HCT116 (cell line): ENCODE results near the gene CD68. TPM values are rescaled to one million over a fixed set of nuclear protein-coding genes. Genes with fewer than 3 reads are reported as not detected.

Source experiments
- ATAC-seq: fragments of 200-7000 bp; cut with Tn5 transposase; 2 replicates; pipeline ENCODE4 v1.9.1; 2020; ENCODE audit warnings: mild to moderate bottlenecking, moderate library complexity
- BruUV-seq: library from RNA; stranded (reverse); fragments of 400-500 nt; replicated peaks from 2 replicates; lab custom pipeline; 2021; lab: Mats Ljungman, UMichigan
- CTCF ChIA-PET: fragments of 300-600 bp; sonication (Branson Sonifier 250); formaldehyde crosslinking; loops from one replicate; lab custom pipeline; 2021; ENCODE audit warnings: antibody characterized with exemption; lab: Charles Lee
- POLR2A ChIA-PET: fragments of 300-600, 350-600 bp; sonication (Branson Sonifier 250); formaldehyde crosslinking; loops from one replicate; lab custom pipeline; 2021; ENCODE audit warnings: antibody characterized with exemption; lab: Charles Lee
- RAD21 ChIA-PET, 2 experiments: fragments of 300-600 bp; sonication (Branson Sonifier 250); formaldehyde crosslinking; loops; one replicate each; lab custom pipeline; 2023; ENCODE audit warnings: low total read pairs in 2 of 2; ENCODE audit not compliant: uncharacterized antibody in 2 of 2, unreplicated experiment in 2 of 2, low non-redundant PET in 1 of 2; lab: Charles Lee
- DNase-seq: peaks from one replicate; pipeline ENCODE4 v3.0.0-alpha.2; 2010; ENCODE audit warnings: low read depth, low spot score
- H2AFZ ChIP-seq: fragments of 200-600 bp; shearing (Covaris generic), sonication (generic); 2 replicates; pipeline ENCODE4 v1.6.1; 2017; ENCODE audit warnings: low read depth, mixed run types, mixed read lengths, antibody characterized with exemption, low read length; ENCODE audit not compliant: poor library complexity, severe bottlenecking
- H3K27ac ChIP-seq: 2 replicates; pipeline ENCODE4 v1.5.1; 2012; ENCODE audit warnings: low read depth, low read length
- H3K27me3 ChIP-seq: fragments of 200-600 bp; sonication (generic); 2 replicates; pipeline ENCODE4 v1.6.1; 2016; ENCODE audit warnings: mixed run types, low read length, mixed read lengths; ENCODE audit not compliant: insufficient read depth
- H3K36me3 ChIP-seq, 2 experiments: fragments of 200-500 bp in 1 of 2; fragments of 200-600 bp in 1 of 2; sonication (Bioruptor generic) in 1 of 2; sonication (generic) in 1 of 2; 2 replicates each; pipeline versions ENCODE4 v1.5.1 to v1.6.1; 2014 to 2016; ENCODE audit warnings: low read length in 2 of 2, inconsistent platforms in 1 of 2, mixed read lengths in 1 of 2, mixed run types in 1 of 2; ENCODE audit not compliant: insufficient read depth in 2 of 2, control insufficient read depth in 1 of 2
- H3K4me1 ChIP-seq, 2 experiments: fragments of 200-600 bp in 1 of 2; sonication (generic) in 1 of 2; 2 replicates each; pipeline versions ENCODE4 v1.5.1 to v1.6.1; 2012 to 2017; ENCODE audit warnings: low read length in 2 of 2, inconsistent platforms in 1 of 2, mild to moderate bottlenecking in 1 of 2, mixed read lengths in 1 of 2, mixed run types in 1 of 2, moderate library complexity in 1 of 2; ENCODE audit not compliant: insufficient read depth in 2 of 2, control insufficient read depth in 1 of 2
- H3K4me2 ChIP-seq: fragments of 200-600 bp; sonication (generic); 2 replicates; pipeline ENCODE4 v1.6.1; 2017; ENCODE audit warnings: mixed run types, low read length, mixed read lengths
- H3K4me3 ChIP-seq, 2 experiments: fragments of 200-600 bp in 1 of 2; sonication (generic) in 1 of 2; replicated peaks in 1 of 2; 2 replicates each; pipeline ENCODE4 v1.5.1; 2011 to 2016; ENCODE audit warnings: low read length in 2 of 2, control low read depth in 1 of 2, low read depth in 1 of 2, mild to moderate bottlenecking in 1 of 2, mixed read lengths in 1 of 2, mixed run types in 1 of 2
- H3K79me2 ChIP-seq: fragments of 200-600 bp; sonication (generic); 2 replicates; pipeline ENCODE4 v1.6.1; 2017; ENCODE audit warnings: mild to moderate bottlenecking, mixed run types, low read length, moderate library complexity, mixed read lengths; ENCODE audit not compliant: insufficient read depth
- H3K9ac ChIP-seq: fragments of 200-600 bp; sonication (generic); 2 replicates; pipeline ENCODE4 v1.6.1; 2016; ENCODE audit warnings: low read length, mixed read lengths
- H3K9me2 ChIP-seq: fragments of 200-600 bp; sonication (generic), shearing (Covaris generic); 2 replicates; pipeline ENCODE4 v1.6.1; 2017; ENCODE audit warnings: mixed run types, mild to moderate bottlenecking, moderate library complexity; ENCODE audit not compliant: insufficient read depth
- H3K9me3 ChIP-seq, 2 experiments: fragments of 200-500 bp in 1 of 2; fragments of 200-600 bp in 1 of 2; sonication (Bioruptor generic) in 1 of 2; sonication (generic) in 1 of 2; 2 replicates each; pipeline ENCODE4 v1.6.1; 2014 to 2017; ENCODE audit warnings: low read length in 2 of 2, mixed read lengths in 2 of 2, inconsistent platforms in 1 of 2, low read depth in 1 of 2, mild to moderate bottlenecking in 1 of 2, mixed run types in 1 of 2, moderate library complexity in 1 of 2; ENCODE audit not compliant: control insufficient read depth in 1 of 2, insufficient read depth in 1 of 2
- H4K20me1 ChIP-seq: fragments of 200-600 bp; sonication (generic), shearing (Covaris generic); 2 replicates; pipeline ENCODE4 v1.6.1; 2017; ENCODE audit warnings: mixed run types, mild to moderate bottlenecking, moderate library complexity; ENCODE audit not compliant: insufficient read depth
- CBX3 ChIP-seq: IDR thresholded peaks from 2 replicates; pipeline ENCODE4 v1.6.1; 2012; ENCODE audit warnings: low read depth
- CEBPB ChIP-seq: IDR thresholded peaks from 2 replicates; pipeline ENCODE4 v1.6.1; 2012; ENCODE audit warnings: low read depth
- CTCF ChIP-seq, 3 experiments: fragments of 200-600 bp in 1 of 3; sonication (generic) in 1 of 3; IDR thresholded peaks in 2 of 3; conservative IDR thresholded peaks in 1 of 3; 2 replicates each; pipeline ENCODE4 v1.5.1; 2012 to 2017; ENCODE audit warnings: low read depth in 2 of 3, low read length in 2 of 3, antibody characterized with exemption in 1 of 3, borderline replicate concordance in 1 of 3, control low read depth in 1 of 3, mild to moderate bottlenecking in 1 of 3, mixed read lengths in 1 of 3, mixed run types in 1 of 3, moderate library complexity in 1 of 3; ENCODE audit not compliant: insufficient read depth in 1 of 3
- ELF1 ChIP-seq: IDR thresholded peaks from 2 replicates; pipeline ENCODE4 v1.6.1; 2012; ENCODE audit warnings: low read depth, borderline replicate concordance
- EZH2phosphoT487 ChIP-seq: fragments of 200-600 bp; IDR thresholded peaks from 2 replicates; pipeline ENCODE4 v1.6.1; 2018; ENCODE audit warnings: antibody characterized with exemption, borderline replicate concordance
- FOSL1 ChIP-seq: IDR thresholded peaks from 2 replicates; pipeline ENCODE4 v1.6.1; 2012; ENCODE audit warnings: low read depth
- MAX ChIP-seq: IDR thresholded peaks from 2 replicates; pipeline ENCODE4 v1.6.1; 2012
- POLR2AphosphoS5 ChIP-seq: IDR thresholded peaks from 2 replicates; pipeline ENCODE4 v1.6.1; 2011; ENCODE audit warnings: mild to moderate bottlenecking, low read depth, low read length, moderate library complexity
- RAD21 ChIP-seq: IDR thresholded peaks from 2 replicates; pipeline ENCODE4 v1.6.1; 2012; ENCODE audit warnings: low read depth, mild to moderate bottlenecking
- SIN3A ChIP-seq: IDR thresholded peaks from 2 replicates; pipeline ENCODE4 v1.6.1; 2012; ENCODE audit warnings: low read depth
- SP1 ChIP-seq: IDR thresholded peaks from 2 replicates; pipeline ENCODE4 v1.6.1; 2012; ENCODE audit warnings: low read depth
- SRF ChIP-seq: IDR thresholded peaks from 2 replicates; pipeline ENCODE4 v1.6.1; 2012; ENCODE audit warnings: low read depth
- TCF7L2 ChIP-seq: IDR thresholded peaks from 2 replicates; pipeline ENCODE4 v1.7.0; 2011; ENCODE audit warnings: borderline replicate concordance, inconsistent platforms; ENCODE audit not compliant: insufficient read depth, insufficient read length; ENCODE audit errors: extremely low read depth
- YY1 ChIP-seq: IDR thresholded peaks from 2 replicates; pipeline ENCODE4 v1.6.1; 2011; ENCODE audit warnings: low read length, low read depth, moderate library complexity, mild to moderate bottlenecking; ENCODE audit not compliant: insufficient replicate concordance; ENCODE audit errors: extremely low read depth
- ZFX ChIP-seq: fragments of 450-650 bp; IDR thresholded peaks from 2 replicates; pipeline ENCODE4 v1.6.1; 2017
- intact Hi-C: fragments of 100-400 bp; cut with micrococcal nuclease; formaldehyde crosslinking; loops from 2 replicates; pipeline ENCODE4 v1.10.0; 2022
- total RNA-seq: library from RNA; stranded (reverse); gene quantifications from one replicate; pipeline ENCODE4 v1.2.1, GENCODE V29; 2021; ENCODE audit not compliant: unreplicated experiment

CD68 gene
- total RNA-seq, 1 experiment from 2014 or later = 7.0 TPM

GRCh38 chr17:7538050-7538449 lies 41.4 kb upstream of the CD68 start:
- no peaks in the 10 kb centered on the region for H4K20me1 ChIP-seq
- intact Hi-C loops = no loop called here
- H3K27me3 ChIP-seq = no peaks in the 10 kb centered on the region
- H3K9me3 ChIP-seq = peaks cover 8 to 12% of the 10 kb centered on the region in 2 experiments; a peak in 2 of 4 replicates
- no peaks in the 10 kb centered on the region for H3K79me2 ChIP-seq
- H3K36me3 ChIP-seq = no peaks in the 10 kb centered on the region
- TF ChIP-seq SP1 (no peak), CBX3 (peak; percentile 66; the same call in 1 of the 2 replicates)
- TF ChIP-seq, all 23 proteins: peak for 1
- DNase-seq = no peak
- H3K4me2 ChIP-seq = no peak overlapping the region
- no peaks in the 10 kb centered on the region for H3K4me1 ChIP-seq
- CTCF ChIA-PET = no interaction called here
- no peak overlapping the region for H2AFZ ChIP-seq
- no peak for ATAC-seq
- H3K27ac ChIP-seq = no peak overlapping the region
- RAD21 ChIA-PET = no interaction called here
- H3K9me2 ChIP-seq = no peaks in the 10 kb centered on the region
- H3K4me3 ChIP-seq = no peak overlapping the region
- no peak overlapping the region for H3K9ac ChIP-seq
- POLR2A ChIA-PET = no interaction called here
- BruUV-seq = no TSS peak

- H3K4me2 ChIP-seq = no peak overlapping the region
- no peak overlapping the region for H2AFZ ChIP-seq
- H4K20me1 ChIP-seq = no peaks in the 10 kb centered on the region
- ATAC-seq = no peak
- CTCF ChIA-PET = interaction anchor here (1.0 kb wide), 1 partner anchor 21 kb away, joined by 3 read pairs; no protein-coding TSS in a partner anchor
- BruUV-seq = no TSS peak
- no peak overlapping the region for H3K9ac ChIP-seq
- no peaks in the 10 kb centered on the region for H3K4me1 ChIP-seq
- RAD21 ChIA-PET = no interaction called here
- POLR2A ChIA-PET = no interaction called here
- H3K27ac ChIP-seq = no peak overlapping the region
- H3K9me2 ChIP-seq = no peaks in the 10 kb centered on the region
- no peaks in the 10 kb centered on the region for H3K27me3 ChIP-seq
- no peak for DNase-seq
- no peaks in the 10 kb centered on the region for H3K79me2 ChIP-seq
- intact Hi-C loops = no loop called here
- peaks cover 8 to 12% of the 10 kb centered on the region in 2 experiments; a peak in 2 of 4 replicates for H3K9me3 ChIP-seq
- no peaks in the 10 kb centered on the region for H3K36me3 ChIP-seq
- TF ChIP-seq CEBPB (no peak), ELF1 (no peak), SRF (no peak), EZH2phosphoT487 (no peak), YY1 (no peak), FOSL1 (no peak), ZFX (no peak), CBX3 (no peak), POLR2AphosphoS5 (no peak), CTCF (IDR thresholded peaks at IDR 0.05 in 2 of 3, conservative IDR thresholded peaks at IDR 0.05 in 1 of 3; ENCODE audit: borderline replicate concordance in 1 of 3, insufficient read depth in 1 of 3, low read depth in 2 of 3, low read length in 2 of 3) (no peak), SIN3A (no peak), RAD21 (no peak), MAX (no peak), TCF7L2 (no peak)
- no peak overlapping the region for H3K4me3 ChIP-seq
Measured at GRCh38 chr17:7538891-7539545, 40.4 kb upstream of the CD68 start.
